ENCODE results near the gene DGKI.

DGKI gene

DNA sequence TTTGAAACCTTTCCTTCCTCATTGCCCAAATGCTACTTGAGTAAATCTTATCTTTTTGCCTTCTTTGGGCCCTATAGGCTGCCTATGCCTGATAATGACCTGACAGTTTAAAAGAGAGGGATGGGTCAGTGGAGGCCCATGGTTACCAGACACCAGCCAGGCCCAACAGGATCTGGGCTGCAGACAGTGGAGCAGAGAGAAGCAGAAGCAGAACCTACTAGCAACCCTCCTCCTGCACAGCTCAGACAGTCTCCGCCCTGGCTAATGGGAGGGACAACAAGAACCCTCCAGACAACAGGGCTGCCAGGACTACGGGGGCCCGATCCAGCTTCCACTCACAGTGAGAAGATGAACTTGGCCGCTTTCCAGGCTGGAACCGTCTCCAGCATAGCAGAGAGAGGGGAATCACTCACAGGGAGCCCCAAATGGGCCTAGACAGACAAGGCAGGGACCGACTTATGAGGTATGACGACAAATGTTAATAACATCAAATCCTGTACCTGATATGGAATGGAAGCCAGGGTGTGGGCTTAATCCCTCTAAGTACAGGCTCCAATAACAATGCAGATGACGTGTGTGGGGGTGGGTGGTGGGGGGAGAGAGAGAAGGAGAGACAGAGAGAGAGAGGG lies 31.7 kb upstream of the DGKI start:
- TF ChIP-seq CTCF (IDR thresholded peaks at IDR 0.05): no peak

DNA sequence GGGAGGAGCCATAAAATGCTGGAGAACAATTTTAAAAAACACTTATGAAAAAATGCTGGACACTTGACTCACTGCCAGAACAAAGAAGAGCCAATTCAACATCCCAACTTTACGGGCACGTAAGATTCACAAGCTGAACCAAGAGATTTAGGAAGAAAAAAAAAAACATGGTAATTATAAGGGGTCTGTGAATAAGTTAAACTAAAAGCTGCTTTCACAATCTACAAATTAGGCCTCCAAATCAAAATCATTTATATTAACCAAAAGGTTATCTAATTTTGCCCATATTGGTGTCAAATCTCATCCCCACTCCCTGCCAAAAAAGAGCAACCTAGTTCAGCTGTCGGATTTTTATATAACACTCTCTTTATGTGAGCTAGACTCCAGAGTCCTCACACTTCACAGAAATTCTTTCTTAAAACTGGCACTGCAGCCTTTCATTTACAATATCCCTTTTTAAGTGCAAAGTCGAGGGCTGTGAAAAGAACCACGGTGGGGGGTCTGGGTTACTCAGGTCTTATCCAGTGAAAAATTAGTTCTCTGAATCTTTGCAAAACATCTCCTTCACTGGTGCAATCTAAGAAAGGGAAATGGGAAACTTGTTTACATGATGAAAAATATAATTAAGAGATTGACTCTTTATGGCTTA lies 30.4 kb upstream of the DGKI start:
- TF ChIP-seq CTCF (IDR thresholded peaks at IDR 0.05): no peak

GRCh38 chr7:137875746-137876145 lies 29.0 kb upstream of the DGKI start:
- no peak for TF ChIP-seq CTCF (IDR thresholded peaks at IDR 0.05)

GRCh38 chr7:137873979-137874777 lies 27.4 kb upstream of the DGKI start:
- TF ChIP-seq CTCF (IDR thresholded peaks at IDR 0.05): no peak

DNA sequence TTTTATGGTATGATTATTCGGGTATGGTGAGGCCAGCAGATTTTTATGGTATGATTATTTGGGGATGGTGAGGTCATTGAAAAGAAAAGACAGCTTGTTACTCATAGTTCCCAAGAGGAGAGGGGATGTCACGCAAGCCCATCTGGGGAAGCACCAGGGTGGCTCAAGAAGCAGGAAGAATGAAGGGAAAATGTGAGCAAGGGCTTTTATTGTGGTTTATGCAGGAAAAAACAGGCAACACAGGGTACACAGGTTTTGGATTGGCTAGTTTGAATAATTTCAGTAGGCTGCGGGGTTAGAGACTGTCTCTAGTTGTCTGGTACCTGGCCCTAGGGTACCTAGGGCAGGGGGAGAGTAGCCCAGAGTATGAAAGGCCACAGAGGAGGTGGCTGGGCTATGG lies 26.8 kb upstream of the DGKI start:
- TF ChIP-seq CTCF (IDR thresholded peaks at IDR 0.05): no peak

DNA sequence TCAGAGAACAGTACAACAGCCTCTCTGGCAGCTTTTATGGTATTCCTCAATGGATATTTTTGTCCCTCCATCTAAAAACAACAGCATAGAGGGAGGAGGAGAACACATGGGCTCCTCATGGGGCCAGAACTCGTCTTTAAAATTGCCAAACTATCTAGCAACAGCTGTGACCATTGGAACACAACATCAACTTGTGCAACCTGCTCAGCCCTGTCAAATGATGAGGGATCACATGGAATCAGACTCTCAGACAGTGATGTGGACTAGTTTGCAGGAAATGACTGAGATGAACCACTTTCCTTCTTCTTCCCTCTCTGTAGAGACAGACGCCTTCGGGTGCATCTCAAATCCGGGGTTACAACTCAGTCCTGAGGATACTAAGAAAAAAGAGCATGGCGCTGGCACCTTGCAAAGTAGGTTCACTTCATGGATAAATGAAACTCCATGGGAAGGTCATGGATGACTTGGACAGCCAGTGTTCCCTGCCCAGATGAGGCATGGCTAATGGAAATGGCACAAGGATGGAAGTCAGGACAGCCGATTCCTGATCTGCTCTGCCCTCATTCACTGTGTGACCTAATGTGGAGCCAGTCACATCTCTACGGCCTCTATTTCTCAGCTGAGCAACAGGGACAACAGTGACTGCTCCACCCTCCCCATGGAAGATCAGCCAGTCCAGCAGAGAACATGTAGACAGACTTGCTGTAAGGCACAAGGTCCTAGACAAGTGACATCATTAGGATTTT lies 24.6 kb upstream of the DGKI start:
- no peak for TF ChIP-seq CTCF (IDR thresholded peaks at IDR 0.05)

DNA sequence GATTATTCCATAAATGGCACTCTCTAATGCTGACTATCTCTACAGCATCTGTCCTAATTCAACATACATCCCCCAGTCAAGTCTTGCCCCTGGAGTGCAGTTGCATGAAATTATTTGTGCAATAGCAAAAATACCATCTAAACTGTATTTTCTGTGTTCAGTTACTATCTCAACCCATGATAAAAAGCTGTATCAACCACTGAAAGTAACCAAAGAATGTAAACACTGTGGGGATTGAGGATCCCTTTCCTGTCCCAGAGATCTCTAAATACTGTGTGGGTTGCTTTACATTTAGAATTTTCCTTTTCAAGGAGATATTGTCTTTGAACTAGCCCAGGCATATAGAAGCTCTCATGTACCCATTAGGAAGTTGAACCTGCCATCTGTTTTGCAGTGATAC lies 23.9 kb upstream of the DGKI start:
- TF ChIP-seq CTCF (IDR thresholded peaks at IDR 0.05): no peak

All from LNCAP (cell line).